Muscle layer of duodenum (tissue), 2 donors: Measurements from ENCODE around the gene PPIP5K1.

ENCODE experiments used
- H3K27ac ChIP-seq: one replicate; pipeline ENCODE4 v1.7.0; 2013; ENCODE audit warnings: mild to moderate bottlenecking, low read length
- H3K27me3 ChIP-seq: one replicate; pipeline ENCODE4 v1.7.0; 2013; ENCODE audit warnings: low read depth, mild to moderate bottlenecking, control low read depth, low read length
- H3K36me3 ChIP-seq, 2 donors: one replicate each; pipeline ENCODE4 v1.7.0; 2013; ENCODE audit warnings: low read length in 2 of 2, control low read depth in 1 of 2, mild to moderate bottlenecking in 1 of 2; ENCODE audit not compliant: insufficient read depth in 2 of 2, control insufficient read depth in 1 of 2
- H3K4me1 ChIP-seq, 2 donors: one replicate each; pipeline ENCODE4 v1.7.0; 2013; ENCODE audit warnings: low read length in 2 of 2, mild to moderate bottlenecking in 2 of 2, control low read depth in 1 of 2, moderate library complexity in 1 of 2; ENCODE audit not compliant: insufficient read depth in 2 of 2, control insufficient read depth in 1 of 2
- H3K4me3 ChIP-seq, 2 donors: one replicate each; pipeline ENCODE4 v1.7.0; 2013; ENCODE audit warnings: low read length in 2 of 2, low read depth in 1 of 2, mild to moderate bottlenecking in 1 of 2
- H3K9me3 ChIP-seq, 2 donors: one replicate each; pipeline ENCODE4 v1.7.0; 2013; ENCODE audit warnings: low read length in 2 of 2, control low read depth in 1 of 2, mild to moderate bottlenecking in 1 of 2; ENCODE audit not compliant: control insufficient read depth in 1 of 2
- donor health status: healthy.

PPIP5K1 gene

DNA sequence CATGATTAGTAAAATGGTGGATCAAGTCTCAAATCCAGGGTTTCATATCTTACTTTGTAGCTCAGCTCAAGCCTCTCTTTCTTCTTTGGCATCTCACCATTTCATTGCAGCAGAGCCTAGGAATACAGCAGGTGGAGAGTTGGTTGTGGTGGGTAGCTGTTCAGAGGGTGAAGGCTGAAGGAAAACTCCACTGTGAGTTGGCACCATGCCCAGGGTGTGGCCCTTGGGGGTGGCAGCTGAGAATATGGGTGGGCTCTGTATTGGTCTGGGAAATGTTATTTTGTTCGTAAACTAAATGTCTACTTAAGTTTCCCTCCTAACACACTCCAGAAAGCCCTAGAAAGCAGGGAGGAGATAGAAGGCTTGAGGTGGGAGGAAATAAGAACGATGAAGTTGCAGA lies 74.3 kb downstream of the PPIP5K1 start:
- peaks cover 0 to 3% of the 10 kb centered on the region in 2 donors for H3K36me3 ChIP-seq
- peak overlapping the region in 1 of 2 donors; percentile 83 for H3K4me3 ChIP-seq
- no peaks in the 10 kb centered on the region for H3K9me3 ChIP-seq
- H3K4me1 ChIP-seq: peaks cover 9 to 42% of the 10 kb centered on the region in 2 donors
- no peaks in the 10 kb centered on the region for H3K27me3 ChIP-seq
- peak overlapping the region; percentile 37 for H3K27ac ChIP-seq

- H3K4me1 ChIP-seq: peaks cover 9 to 43% of the 10 kb centered on the region in 2 donors
- no peaks in the 10 kb centered on the region for H3K27me3 ChIP-seq
- no peaks in the 10 kb centered on the region for H3K36me3 ChIP-seq
- peak overlapping the region; percentile 20 for H3K27ac ChIP-seq
- no peaks in the 10 kb centered on the region for H3K9me3 ChIP-seq
- no peak overlapping the region for H3K4me3 ChIP-seq
These were observed 75.6 kb downstream of the PPIP5K1 start for GRCh38 chr15:43514241-43515057.

- Histone ChIP-seq H3K9me3 (no peaks in the 10 kb centered on the region), H3K4me3 (no peak overlapping the region), H3K27me3 (no peaks in the 10 kb centered on the region), H3K27ac (peak overlapping the region; percentile 20), H3K4me1 (peaks cover 9 to 45% of the 10 kb centered on the region in 2 donors), H3K36me3 (no peaks in the 10 kb centered on the region)
These were observed 76.5 kb downstream of the PPIP5K1 start for GRCh38 chr15:43513550-43513949.

- Histone ChIP-seq H3K4me3 (peak overlapping the region; percentile 72 to 85), H3K4me1 (peaks cover 5 to 37% of the 10 kb centered on the region in 2 donors), H3K36me3 (no peaks in the 10 kb centered on the region), H3K9me3 (no peaks in the 10 kb centered on the region), H3K27ac (no peak overlapping the region), H3K27me3 (no peaks in the 10 kb centered on the region)
These were observed 78.8 kb downstream of the PPIP5K1 start for GRCh38 chr15:43511012-43511885.

DNA sequence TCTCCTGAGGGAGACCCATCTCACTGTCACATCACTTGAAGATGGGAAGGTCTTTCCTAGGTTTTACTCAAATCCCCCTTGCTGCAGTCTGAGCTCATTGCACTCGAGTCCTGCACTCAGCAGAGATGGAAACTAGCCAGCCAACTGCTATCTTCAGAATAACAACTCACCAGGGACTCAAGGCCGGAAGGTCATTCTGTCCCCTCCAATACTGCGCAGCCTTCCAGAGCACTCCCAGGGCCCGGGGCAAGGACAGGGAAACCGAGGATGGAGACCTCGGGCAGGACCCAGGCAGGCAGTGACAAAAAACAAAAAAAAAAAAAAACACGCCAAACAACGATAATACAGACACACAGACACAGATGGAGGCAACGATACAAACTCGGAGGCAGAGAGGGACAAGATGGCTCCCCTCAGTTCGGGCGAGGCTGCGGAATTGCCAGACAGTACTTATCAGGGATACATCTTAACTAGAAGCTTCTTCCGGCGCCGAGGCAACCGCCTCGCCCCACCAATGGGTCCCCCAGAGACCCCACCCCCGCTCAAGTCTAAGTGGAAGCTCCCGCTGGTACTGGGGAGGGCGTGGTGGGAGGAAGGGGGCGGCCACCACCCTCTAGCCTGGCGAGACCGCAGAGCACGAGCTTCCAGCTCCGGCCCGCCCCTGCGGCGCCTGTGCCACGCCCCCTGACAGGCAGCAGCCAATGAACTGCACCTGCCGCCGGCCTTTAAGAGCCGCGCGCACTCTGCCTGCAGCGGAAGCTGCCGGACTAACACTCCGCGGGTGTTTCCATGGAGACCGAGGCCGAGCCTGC lies 79.6 kb downstream of the PPIP5K1 start:
- peak overlapping the region; percentile 78 for H3K27ac ChIP-seq
- H3K4me3 ChIP-seq: peak overlapping the region; percentile 72 to 85
- peaks cover 0 to 29% of the 10 kb centered on the region in 2 donors for H3K4me1 ChIP-seq
- H3K27me3 ChIP-seq: no peaks in the 10 kb centered on the region
- no peaks in the 10 kb centered on the region for H3K9me3 ChIP-seq
- H3K36me3 ChIP-seq: no peaks in the 10 kb centered on the region

DNA sequence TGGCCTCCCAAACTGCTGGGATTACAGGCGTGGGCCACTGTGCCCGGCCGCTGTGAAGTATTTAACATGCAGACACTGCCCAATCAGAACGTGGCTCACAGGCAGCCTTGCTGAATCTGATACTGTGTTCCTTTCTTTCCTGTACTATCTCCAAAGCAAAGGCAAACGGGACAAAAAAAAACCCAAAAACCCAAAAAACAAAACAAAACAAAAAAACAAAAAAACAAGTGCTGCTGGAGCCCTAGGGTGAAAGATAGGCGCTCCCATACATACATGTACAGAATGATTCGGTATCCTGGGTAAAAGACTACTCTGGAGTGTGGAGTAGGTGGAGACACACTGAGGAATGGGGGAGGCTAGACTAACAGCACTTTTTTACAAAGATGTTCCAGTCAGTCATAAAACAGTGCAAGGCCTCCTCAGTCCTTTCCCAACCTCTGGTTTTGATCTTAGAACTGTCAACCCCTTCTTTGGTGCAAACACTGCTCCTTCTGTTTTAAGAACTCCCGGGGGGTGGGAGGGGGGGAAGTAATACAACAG lies 80.3 kb downstream of the PPIP5K1 start:
- no peaks in the 10 kb centered on the region for H3K36me3 ChIP-seq
- H3K27ac ChIP-seq: peak overlapping the region; percentile 72
- H3K9me3 ChIP-seq: no peaks in the 10 kb centered on the region
- peak overlapping the region; percentile 72 to 85 for H3K4me3 ChIP-seq
- peaks cover 0 to 29% of the 10 kb centered on the region in 2 donors for H3K4me1 ChIP-seq
- no peaks in the 10 kb centered on the region for H3K27me3 ChIP-seq

DNA sequence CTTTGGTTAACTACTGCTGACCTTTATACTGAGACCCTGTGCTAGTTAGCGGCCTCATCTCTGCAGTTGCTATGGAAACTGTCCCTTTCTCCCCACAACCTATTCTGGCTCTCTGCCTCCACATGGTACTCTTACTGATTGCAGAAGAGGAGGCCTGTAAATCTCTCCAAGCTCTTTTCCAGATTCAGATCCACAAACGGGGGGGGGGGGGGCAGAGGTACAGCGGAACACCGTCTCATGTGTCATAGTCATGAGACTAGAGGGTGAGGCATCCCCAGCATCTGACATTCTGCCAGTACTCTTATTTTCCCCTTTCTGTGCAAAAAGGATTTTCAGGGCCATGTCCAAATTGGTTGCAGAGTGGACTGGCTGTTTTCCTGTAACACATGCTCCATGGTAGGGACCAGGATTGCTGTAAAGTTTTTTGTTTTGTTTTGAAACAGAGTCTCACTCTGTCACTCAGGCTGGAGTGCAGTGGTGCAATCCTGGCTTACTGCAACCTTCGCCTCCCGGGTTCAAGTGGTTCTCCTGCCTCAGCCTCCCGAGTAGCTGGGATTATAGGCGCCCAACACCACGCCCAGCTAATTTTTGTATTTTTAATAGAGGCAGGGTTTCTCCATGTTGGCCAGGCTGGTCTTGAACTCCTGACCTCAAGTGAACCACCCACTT lies 80.9 kb downstream of the PPIP5K1 start:
- Histone ChIP-seq H3K9me3 (no peaks in the 10 kb centered on the region), H3K4me1 (peaks cover 0 to 25% of the 10 kb centered on the region in 2 donors), H3K27me3 (no peaks in the 10 kb centered on the region), H3K36me3 (no peaks in the 10 kb centered on the region), H3K4me3 (peak overlapping the region in 1 of 2 donors; percentile 85), H3K27ac (peak overlapping the region; percentile 72)

GRCh38 chr15:43508421-43508820 lies 81.6 kb downstream of the PPIP5K1 start:
- peaks cover 0 to 24% of the 10 kb centered on the region in 2 donors for H3K4me1 ChIP-seq
- H3K27me3 ChIP-seq: no peaks in the 10 kb centered on the region
- no peaks in the 10 kb centered on the region for H3K36me3 ChIP-seq
- no peak overlapping the region for H3K27ac ChIP-seq
- no peak overlapping the region for H3K4me3 ChIP-seq
- H3K9me3 ChIP-seq: no peaks in the 10 kb centered on the region

- Histone ChIP-seq H3K27ac (no peak overlapping the region), H3K4me1 (peaks cover 0 to 14% of the 10 kb centered on the region in 2 donors), H3K9me3 (no peaks in the 10 kb centered on the region), H3K27me3 (no peaks in the 10 kb centered on the region), H3K4me3 (no peak overlapping the region), H3K36me3 (no peaks in the 10 kb centered on the region)
These were observed 84.3 kb downstream of the PPIP5K1 start for GRCh38 chr15:43505738-43506137.

DNA sequence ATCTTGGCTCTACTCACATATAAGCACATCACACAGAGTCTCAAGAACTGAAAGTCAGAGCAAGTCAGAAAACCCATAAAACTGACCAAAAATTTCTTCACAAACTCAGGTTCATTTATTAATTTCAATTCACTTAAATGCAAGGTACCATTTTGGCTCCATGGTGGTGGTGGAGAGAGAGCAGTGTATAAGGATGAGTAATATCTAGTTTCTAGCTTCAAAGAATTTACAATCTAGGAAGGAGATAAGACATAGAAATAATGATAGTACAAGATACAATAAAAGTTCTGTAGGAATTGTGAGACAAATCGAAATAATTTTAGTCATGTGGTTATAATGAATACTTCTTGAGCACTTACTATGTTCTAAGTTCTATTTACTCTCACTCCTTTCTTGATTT lies 90.4 kb downstream of the PPIP5K1 start:
- Histone ChIP-seq H3K36me3 (no peaks in the 10 kb centered on the region), H3K27ac (no peak overlapping the region), H3K4me3 (no peak overlapping the region), H3K4me1 (no peaks in the 10 kb centered on the region), H3K9me3 (no peaks in the 10 kb centered on the region), H3K27me3 (no peaks in the 10 kb centered on the region)
